Measurements from ENCODE around the gene BABAM1. TPM values are rescaled to one million over a fixed set of nuclear protein-coding genes. Genes with fewer than 3 reads are reported as not detected.

Gene BABAM1
- 61.0 to 67.8 TPM (median 65.2 TPM) in 5 replicates for total RNA-seq (2022; extraction: Qiagen RNA extraction; ENCODE audit: low read depth)

GRCh38 chr19:17266975-17267788 lies at the start of gene BABAM1:
Gene BABAM1, plus strand, starts transcription at chr19:17267443. Its CDS starts 1,364 bp downstream, at chr19:17268807.

GRCh38 chr19:17226002-17226933 lies 41.0 kb upstream of the BABAM1 start, which contains the start of gene OCEL1:
Gene OCEL1, plus strand, starts transcription at chr19:17226226. Its CDS starts 22 bp downstream, at chr19:17226248.

GRCh38 chr19:17245535-17245984 lies 21.7 kb upstream of the BABAM1 start, which contains the start of gene NR2F6:
Gene NR2F6, minus strand, starts transcription at chr19:17245919. Its CDS starts 699 bp downstream, at chr19:17245220.

GRCh38 chr19:17264641-17264979 lies 2.6 kb upstream of the BABAM1 start, which contains the start of gene USHBP1:
Gene USHBP1, minus strand, starts transcription at chr19:17264745. Its CDS starts 446 bp downstream, at chr19:17264299.

GRCh38 chr19:17281391-17282304 lies 14.4 kb downstream of the BABAM1 start, which contains the start of gene ANKLE1:
Gene ANKLE1, plus strand, starts transcription at chr19:17281901. Its CDS starts 20 bp downstream, at chr19:17281921.

GRCh38 chr19:17303167-17303939 lies 36.1 kb downstream of the BABAM1 start, which contains the start of gene ABHD8:
Gene ABHD8, minus strand, starts transcription at chr19:17303425. Its CDS starts 1,809 bp downstream, at chr19:17301616.

GRCh38 chr19:17305517-17306284 lies 38.5 kb downstream of the BABAM1 start, which contains the start of gene MRPL34:
Gene MRPL34, plus strand, starts transcription at chr19:17305872. Its CDS starts 21 bp downstream, at chr19:17305893.

GRCh38 chr19:17309198-17309964 lies 42.1 kb downstream of the BABAM1 start, which contains the start of gene DDA1:
Gene DDA1, plus strand, starts transcription at chr19:17309563. Its CDS starts 92 bp downstream, at chr19:17309655.

Other genes with a start within 250 kb of the BABAM1 start
- gene CPAMD8, start 240.6 kb upstream of the BABAM1 start, total RNA-seq (2022; extraction: Qiagen RNA extraction; ENCODE audit: low read depth): 0.02 to 0.52 TPM (median 0.10 TPM) in 4 of 5 replicates, not detected in the other
- gene HAUS8, start 192.0 kb upstream of the BABAM1 start, total RNA-seq (2022; extraction: Qiagen RNA extraction; ENCODE audit: low read depth): 13.3 to 16.4 TPM (median 15.0 TPM) in 5 replicates
- gene MYO9B, start 191.7 kb upstream of the BABAM1 start, total RNA-seq (2022; extraction: Qiagen RNA extraction; ENCODE audit: low read depth): 31.7 to 40.7 TPM (median 34.0 TPM) in 5 replicates
- gene USE1, start 52.1 kb upstream of the BABAM1 start, total RNA-seq (2022; extraction: Qiagen RNA extraction; ENCODE audit: low read depth): 13.2 to 17.2 TPM (median 16.4 TPM) in 5 replicates
- 9.6 to 12.2 TPM (median 12.0 TPM) in 5 replicates for gene OCEL1, start 41.2 kb upstream of the BABAM1 start, total RNA-seq (2022; extraction: Qiagen RNA extraction; ENCODE audit: low read depth)
- 23.8 to 61.8 TPM (median 55.3 TPM) in 5 replicates for gene NR2F6, start 21.5 kb upstream of the BABAM1 start, total RNA-seq (2022; extraction: Qiagen RNA extraction; ENCODE audit: low read depth)
- gene USHBP1, start 2.7 kb upstream of the BABAM1 start, total RNA-seq (2022; extraction: Qiagen RNA extraction; ENCODE audit: low read depth): not detected in 5 replicates
- gene ANKLE1, start 14.5 kb downstream of the BABAM1 start, total RNA-seq (2022; extraction: Qiagen RNA extraction; ENCODE audit: low read depth): 0.30 to 0.94 TPM (median 0.66 TPM) in 5 replicates
- 2.6 to 3.8 TPM (median 3.4 TPM) in 5 replicates for gene ABHD8, start 36.0 kb downstream of the BABAM1 start, total RNA-seq (2022; extraction: Qiagen RNA extraction; ENCODE audit: low read depth)
- gene MRPL34, start 38.4 kb downstream of the BABAM1 start, total RNA-seq (2022; extraction: Qiagen RNA extraction; ENCODE audit: low read depth): 69.3 to 104 TPM (median 95.7 TPM) in 5 replicates
- gene DDA1, start 42.1 kb downstream of the BABAM1 start, total RNA-seq (2022; extraction: Qiagen RNA extraction; ENCODE audit: low read depth): 66.5 to 75.4 TPM (median 69.7 TPM) in 5 replicates
- 2.8 to 4.7 TPM (median 4.0 TPM) in 5 replicates for gene ANO8, start 67.4 kb downstream of the BABAM1 start, total RNA-seq (2022; extraction: Qiagen RNA extraction; ENCODE audit: low read depth)
- 15.7 to 23.4 TPM (median 21.9 TPM) in 5 replicates for gene GTPBP3, start 70.1 kb downstream of the BABAM1 start, total RNA-seq (2022; extraction: Qiagen RNA extraction; ENCODE audit: low read depth)
- gene PLVAP, start 109.9 kb downstream of the BABAM1 start, total RNA-seq (2022; extraction: Qiagen RNA extraction; ENCODE audit: low read depth): not detected in 5 replicates
- gene CCDC194, start 126.8 kb downstream of the BABAM1 start, total RNA-seq (2022; extraction: Qiagen RNA extraction; ENCODE audit: low read depth): not detected in 5 replicates
- 0.10 to 0.14 TPM in 2 of 5 replicates, not detected in the others for gene BST2, start 138.2 kb downstream of the BABAM1 start, total RNA-seq (2022; extraction: Qiagen RNA extraction; ENCODE audit: low read depth)
- gene MVB12A, start 152.6 kb downstream of the BABAM1 start, total RNA-seq (2022; extraction: Qiagen RNA extraction; ENCODE audit: low read depth): 28.2 to 42.0 TPM (median 39.8 TPM) in 5 replicates
- gene TMEM221, start 181.2 kb downstream of the BABAM1 start, total RNA-seq (2022; extraction: Qiagen RNA extraction; ENCODE audit: low read depth): 0.56 to 0.92 TPM (median 0.74 TPM) in 5 replicates
- gene NXNL1, start 193.5 kb downstream of the BABAM1 start, total RNA-seq (2022; extraction: Qiagen RNA extraction; ENCODE audit: low read depth): not detected in 5 replicates
- gene SLC27A1, start 203.1 kb downstream of the BABAM1 start, total RNA-seq (2022; extraction: Qiagen RNA extraction; ENCODE audit: low read depth): 2.0 to 3.4 TPM (median 2.8 TPM) in 5 replicates
- gene PGLS, start 244.2 kb downstream of the BABAM1 start, total RNA-seq (2022; extraction: Qiagen RNA extraction; ENCODE audit: low read depth): 43.1 to 77.3 TPM (median 74.1 TPM) in 5 replicates